Amygdala (tissue), 56 donors: ENCODE measurements around the gene SHISA6.

ENCODE experiments used
- DNase-seq, 56 donors: peaks; one replicate each; lab custom pipeline; 2025; lab: John Stamatoyannopoulos, UW

Gene SHISA6

DNA sequence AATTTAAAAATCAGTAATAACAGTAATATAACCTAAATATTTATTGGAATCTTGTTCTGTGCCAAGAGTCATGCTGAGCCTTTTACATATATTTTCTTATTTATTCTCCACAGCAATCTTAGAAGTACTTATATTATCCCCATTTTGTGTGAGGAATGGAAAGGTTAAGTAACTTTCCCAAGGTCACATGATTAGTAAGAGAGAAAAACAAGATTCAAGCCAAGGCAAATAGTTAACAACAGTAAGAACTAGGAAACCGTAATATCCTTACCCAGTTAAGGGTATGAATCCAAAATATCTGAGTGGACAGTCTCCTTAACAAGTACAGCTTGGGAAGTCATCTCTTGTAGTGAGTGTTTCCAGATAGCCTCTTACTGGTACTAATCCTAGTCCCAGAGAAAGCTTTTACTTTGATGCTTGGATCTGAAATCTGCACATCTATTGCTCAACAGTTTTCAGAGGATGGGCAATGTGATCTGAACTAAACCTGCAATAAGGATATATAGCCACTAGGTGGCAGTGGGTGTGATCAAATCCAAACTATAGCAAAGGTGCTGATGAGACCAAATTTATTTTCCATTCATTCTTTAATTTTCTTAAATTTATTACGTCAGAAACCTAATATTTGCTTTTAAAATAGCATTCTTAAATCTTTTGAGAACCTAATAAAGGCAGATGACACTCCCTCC is 23.3 kb downstream of the SHISA6 start:
- no peak for DNase-seq

DNA sequence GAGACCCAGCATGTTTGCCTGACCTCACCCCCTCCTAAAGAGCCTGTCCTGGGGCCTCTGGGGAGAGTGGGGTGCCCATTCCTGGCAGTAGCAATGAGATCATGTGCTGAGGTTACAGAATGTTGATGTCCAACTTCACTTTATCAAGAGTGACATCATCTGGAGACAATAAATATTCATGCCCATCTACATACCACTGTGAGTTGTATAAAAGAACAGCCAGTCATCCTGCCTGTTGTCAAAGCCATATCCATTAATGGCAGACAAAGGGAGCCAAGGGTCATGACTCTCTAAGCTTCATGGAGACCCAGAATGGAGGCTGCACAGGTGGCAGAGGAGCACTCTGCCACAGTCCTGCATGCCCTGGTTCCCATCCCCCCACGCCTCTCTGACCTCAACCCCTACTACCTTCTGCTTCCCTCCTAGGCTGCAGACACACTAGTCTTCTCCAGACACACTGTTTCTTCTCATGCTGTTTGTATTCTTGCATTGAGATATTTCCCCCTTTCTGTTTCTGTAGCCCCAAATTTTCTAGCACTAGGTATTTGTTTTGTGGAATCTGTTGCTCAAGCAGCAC is 27.1 kb downstream of the SHISA6 start:
- DNase-seq = no peak

DNA sequence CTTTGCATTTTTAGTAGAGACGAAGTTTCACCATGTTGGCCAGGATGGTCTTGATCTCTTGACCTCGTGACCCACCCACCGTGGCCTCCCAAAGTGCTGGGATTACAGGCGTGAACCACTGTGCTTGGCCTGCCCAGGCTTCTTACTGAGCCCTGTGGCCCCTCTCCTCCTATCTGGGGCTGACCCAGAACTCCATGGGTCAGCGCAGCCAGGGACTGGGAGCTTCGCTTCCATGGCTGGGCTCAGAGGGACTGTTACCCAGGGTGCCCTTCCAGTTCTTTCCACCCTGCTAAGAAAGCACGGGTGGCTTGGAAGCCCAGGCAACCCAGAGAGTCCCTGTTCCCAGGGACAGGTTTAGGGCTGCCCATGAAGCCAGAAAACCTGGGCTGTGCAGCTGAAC is 28.2 kb downstream of the SHISA6 start:
- DNase-seq = no peak

- no peak for DNase-seq
Measured at GRCh38 chr17:11272191-11272590, 31.2 kb downstream of the SHISA6 start.

DNA sequence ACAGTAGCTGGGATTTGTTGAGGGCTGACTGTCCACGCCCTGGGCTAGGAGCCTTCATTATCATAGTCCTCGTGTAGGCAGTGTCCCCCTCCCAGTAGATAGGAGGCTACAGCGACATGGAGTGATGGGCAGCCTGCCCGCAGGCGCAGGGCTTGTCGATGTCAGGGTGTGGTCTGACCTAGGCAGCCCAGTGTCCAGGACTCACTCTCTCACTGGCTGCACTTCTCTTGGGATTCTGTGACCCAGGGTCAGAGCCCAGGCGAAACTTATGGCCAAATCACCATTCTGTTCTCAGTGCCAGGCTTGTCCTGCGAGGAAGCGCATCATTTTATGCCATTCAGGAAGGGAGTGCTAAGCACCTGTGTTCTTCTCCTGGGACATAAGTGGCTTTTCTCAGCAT is 32.6 kb downstream of the SHISA6 start:
- DNase-seq = no peak

- no peak for DNase-seq
Measured at GRCh38 chr17:11274106-11274505, 33.1 kb downstream of the SHISA6 start.

DNA sequence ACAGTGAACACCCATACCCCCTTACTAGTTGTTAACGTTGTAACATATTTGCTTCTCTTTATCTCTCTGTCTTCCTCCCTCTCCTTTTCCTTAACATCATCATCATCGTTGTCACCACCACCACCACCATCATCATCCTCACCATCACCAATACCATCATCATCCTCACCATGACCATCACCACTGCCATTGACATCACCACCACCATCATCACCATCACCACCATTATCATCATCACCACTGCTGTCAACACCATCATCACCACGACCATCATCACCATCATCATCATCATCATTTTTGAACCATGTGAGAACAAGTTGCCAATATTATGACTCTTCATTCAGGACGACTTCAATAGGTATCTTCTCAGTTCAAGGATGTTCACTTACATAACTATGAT is 35.5 kb downstream of the SHISA6 start:
- DNase-seq = no peak

DNA sequence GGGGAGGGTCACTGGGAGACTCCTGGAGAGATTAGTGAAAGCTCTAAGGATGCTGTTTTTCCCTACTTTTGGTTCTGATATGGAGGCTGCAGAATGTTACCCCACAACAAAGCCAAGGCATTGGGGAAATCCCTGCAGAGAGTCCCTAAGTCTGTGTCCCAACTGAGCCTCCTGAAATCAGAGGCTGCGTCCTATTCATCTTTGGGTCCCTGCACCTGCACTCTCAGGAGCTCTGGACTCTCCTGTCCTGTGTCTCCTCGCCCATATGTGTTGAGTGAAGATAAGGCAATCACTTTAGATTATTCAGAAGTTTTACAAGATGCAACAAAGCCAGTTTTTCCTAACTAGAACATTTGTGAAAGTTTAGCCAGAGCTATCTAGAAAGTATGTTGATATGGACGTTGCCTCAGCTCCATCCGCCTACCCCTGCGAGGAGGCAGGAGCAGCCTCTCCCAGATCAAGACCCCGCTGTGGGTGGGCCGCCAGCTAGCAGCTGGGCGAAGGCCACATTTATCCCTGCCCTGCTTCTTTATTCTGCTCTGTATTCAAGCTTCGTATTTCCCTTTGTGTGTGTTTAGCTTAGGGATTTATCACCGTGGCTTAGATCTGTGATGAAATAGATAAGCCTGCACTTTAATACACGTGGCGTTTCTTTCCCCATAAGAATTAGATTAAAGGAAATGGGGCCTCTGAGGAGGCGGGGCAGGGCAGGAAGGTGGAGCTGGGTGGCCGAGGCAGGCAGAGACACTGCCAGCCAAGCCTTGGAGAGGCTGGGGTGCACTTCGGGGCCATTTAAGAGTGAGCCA is 37.4 kb downstream of the SHISA6 start:
- no peak for DNase-seq

DNA sequence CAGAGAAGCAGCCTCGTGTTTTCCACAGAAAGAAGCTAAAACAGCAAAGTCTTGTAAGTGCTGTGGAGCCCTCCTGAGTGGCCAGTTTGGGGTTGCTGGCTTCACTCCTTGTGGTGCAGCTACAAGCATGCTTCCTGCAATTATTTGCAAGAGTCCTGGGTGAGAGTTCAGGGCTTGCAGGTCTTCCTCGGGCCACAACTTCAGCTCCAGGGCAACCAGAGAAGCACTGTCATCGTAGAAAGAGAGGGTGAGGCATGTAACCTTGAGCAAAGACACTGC is 37.9 kb downstream of the SHISA6 start:
- DNase-seq = no peak

DNA sequence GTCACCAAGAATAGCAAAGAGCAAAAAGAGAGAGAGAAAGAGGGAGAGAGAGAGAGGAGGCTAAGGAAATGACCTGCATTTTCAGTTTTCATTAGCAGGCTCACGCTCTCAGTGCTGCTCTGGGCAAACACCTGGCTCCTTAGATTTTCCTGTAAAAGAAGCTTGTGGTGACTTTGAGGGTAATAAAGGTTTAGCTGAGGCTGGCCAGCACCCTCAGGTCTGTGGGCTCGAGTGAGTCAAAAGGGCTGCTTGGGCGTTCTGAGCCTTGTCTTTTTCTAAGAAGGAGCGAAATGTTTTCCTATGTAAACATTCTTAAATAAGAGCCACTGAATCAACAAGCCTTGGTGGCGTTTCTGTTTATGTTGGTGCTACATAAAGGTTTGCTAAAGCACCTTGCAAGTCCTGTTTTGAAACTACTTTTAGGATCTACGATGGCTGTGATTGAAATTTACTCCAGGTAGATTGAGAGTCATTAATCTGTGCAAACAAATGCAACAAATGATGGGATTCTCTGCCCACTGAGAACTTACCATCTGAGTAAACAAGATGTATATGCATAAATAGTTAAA is 38.8 kb downstream of the SHISA6 start:
- DNase-seq = no peak

DNA sequence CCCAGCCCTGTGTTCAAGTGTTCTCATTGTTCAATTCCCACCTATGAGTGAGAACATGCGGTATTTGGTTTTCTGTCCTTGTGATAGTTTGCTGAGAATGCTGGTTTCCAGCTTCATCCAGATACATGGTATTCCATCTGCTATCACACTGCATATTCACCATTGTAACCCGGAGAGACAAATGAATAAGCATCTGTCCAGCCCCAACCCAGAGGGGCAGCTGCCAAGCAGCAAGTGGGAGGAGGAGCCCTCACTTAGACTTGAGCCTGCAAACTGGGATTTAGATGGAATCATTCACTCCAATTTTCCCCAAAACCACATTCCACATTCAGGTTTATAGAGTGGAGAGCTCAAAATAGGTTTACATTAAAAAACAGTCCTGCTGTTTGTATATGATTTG is 41.6 kb downstream of the SHISA6 start:
- DNase-seq = no peak

- no peak for DNase-seq
Measured at GRCh38 chr17:11284811-11285210, 43.8 kb downstream of the SHISA6 start.

DNA sequence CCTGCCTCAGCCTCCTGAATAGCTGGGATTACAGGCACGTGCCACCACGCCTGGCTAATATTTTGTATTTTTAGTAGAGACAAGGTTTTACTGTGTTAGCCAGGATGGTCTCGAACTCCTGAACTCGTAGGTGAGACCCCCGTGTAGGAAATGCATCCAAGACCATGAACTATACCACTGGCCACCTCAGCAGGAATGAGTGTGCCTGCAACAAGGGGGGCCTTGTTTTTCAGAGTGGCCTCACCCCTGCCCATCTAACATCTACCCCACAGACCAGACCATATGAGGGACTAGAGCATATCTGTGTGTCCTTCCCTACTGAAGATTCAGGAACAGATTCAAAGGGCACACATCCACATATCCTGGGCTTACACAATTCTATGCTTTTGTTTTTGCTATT is 44.9 kb downstream of the SHISA6 start:
- DNase-seq = no peak

GRCh38 chr17:11287791-11288190 is 46.8 kb downstream of the SHISA6 start:
- DNase-seq = no peak

GRCh38 chr17:11290814-11291213 is 49.8 kb downstream of the SHISA6 start:
- DNase-seq = no peak

DNA sequence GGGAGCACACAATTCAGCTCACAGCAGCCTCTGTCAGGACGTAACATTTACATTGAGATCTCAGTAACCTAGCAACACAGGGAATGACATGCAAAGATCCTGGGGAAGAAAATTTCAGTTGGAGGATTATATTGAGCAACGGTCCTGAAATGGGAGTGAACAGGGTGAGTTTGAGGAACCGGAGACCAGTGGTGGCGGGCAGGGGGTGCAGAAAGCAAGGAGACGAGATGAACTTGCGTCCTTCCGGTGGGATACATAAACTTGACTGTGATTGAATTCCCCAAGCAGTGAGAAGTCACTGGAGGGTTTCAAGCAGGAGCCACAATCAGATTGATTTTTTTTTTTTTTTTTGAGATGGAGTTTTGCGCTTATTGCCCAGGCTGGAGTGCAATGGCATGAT is 51.5 kb downstream of the SHISA6 start:
- DNase-seq = no peak

GRCh38 chr17:11293480-11293879 is 52.5 kb downstream of the SHISA6 start:
- no peak for DNase-seq

- DNase-seq = no peak
Measured at GRCh38 chr17:11294826-11295225, 53.8 kb downstream of the SHISA6 start.

DNA sequence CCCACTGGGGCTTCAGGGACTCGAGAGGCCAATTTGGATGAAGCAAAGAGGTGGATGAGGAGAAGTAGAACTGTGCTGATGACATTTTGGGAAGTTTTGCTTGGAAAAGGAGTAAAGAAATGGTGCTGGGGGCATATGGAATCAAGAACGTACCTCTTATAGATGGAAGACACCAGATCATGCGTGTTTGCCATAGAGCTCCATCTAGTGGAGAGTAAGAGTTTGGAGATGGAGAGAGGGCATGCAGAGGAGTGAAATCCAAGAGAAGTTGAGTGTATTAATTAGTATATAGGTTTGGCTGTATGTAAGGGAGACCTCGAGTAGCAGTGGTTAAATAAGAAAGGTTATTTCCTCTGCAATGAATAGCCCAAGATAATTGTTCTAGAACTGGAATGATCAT is 56.0 kb downstream of the SHISA6 start:
- DNase-seq = no peak

- DNase-seq = no peak
Measured at GRCh38 chr17:11298401-11298800, 57.4 kb downstream of the SHISA6 start.

DNA sequence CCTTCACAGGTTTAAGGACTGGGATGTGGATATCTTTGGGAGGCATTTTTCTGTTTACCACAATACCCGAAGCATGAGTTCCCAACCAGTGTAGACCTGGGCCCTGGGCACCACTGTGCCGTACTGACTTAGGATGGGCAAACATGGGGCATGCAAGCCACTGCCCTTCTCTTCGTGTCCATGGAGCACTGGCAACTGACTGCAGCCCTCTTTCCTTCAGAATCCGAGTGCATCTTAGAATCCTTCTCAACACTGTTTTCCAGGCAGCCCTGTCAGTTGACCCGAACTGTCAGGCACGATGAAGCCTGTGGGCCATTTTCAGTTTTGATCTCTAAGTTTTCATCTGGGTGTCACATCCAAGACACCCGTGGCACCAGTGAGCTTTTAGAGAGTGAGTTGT is 59.2 kb downstream of the SHISA6 start:
- no peak for DNase-seq

DNA sequence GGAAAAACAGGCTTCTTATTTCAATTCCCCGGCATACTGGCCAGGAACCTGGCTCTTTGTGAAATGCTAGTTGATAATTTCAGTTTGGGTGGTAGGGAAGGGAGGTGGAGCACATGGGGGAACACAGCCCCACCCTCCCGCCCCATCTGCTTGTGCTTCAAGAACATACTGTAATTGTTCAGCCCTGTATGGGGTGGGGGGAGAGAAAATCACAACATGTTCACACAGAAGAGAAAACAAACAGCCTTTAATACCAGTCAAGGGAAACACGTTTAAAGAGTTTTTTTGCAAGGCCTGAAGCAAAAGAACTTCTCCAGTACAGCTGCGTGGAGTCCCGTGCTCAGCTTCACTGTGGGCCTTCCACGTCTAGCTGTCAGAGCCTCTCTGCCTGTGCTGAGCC is 59.7 kb downstream of the SHISA6 start:
- no peak for DNase-seq
